ENCODE data around the gene DUSP15.

The DUSP15 gene

GRCh38 chr20:31851240-31851955, 18.9 kb downstream of the DUSP15 start:
- TF ChIP-seq CTCF (IDR thresholded peaks at IDR 0.05): no peak
- Histone ChIP-seq H3K27ac (no peak overlapping the region), H3K27me3 (peaks cover 0 to 65% of the 10 kb centered on the region in 2 donors), H3K4me1 (peaks cover 0 to 9% (median 4%) of the 10 kb centered on the region in 4 donors), H3K36me3 (no peaks in the 10 kb centered on the region), H3K9me3 (no peaks in the 10 kb centered on the region), H3K4me3 (no peak overlapping the region)
- intact Hi-C loops (cut with DNase I; ENCODE audit: low total_unique reads): loop anchor here (5.0 to 10.0 kb wide), 2 partner anchors 101 to 243 kb away; partner anchors contain the start of gene PDRG1
- DNase-seq: no peak

- no peak for DNase-seq
Measured at GRCh38 chr20:31849306-31849930, 20.9 kb downstream of the DUSP15 start.

GRCh38 chr20:31848088-31848999, 22.0 kb downstream of the DUSP15 start:
- no peak for TF ChIP-seq CTCF (IDR thresholded peaks at IDR 0.05)
- H3K9me3 ChIP-seq: no peaks in the 10 kb centered on the region
- H3K4me3 ChIP-seq: no peak overlapping the region
- intact Hi-C loops (cut with DNase I; ENCODE audit: low total_unique reads): loop anchor here (5.0 kb wide), 1 partner anchor 111 kb away; the partner anchor contains the start of gene TPX2
- H3K36me3 ChIP-seq: no peaks in the 10 kb centered on the region
- peaks cover 0 to 38% (median 21%) of the 10 kb centered on the region in 4 donors for H3K4me1 ChIP-seq
- H3K27me3 ChIP-seq: peaks cover 0 to 40% of the 10 kb centered on the region in 2 donors
- H3K27ac ChIP-seq: no peak overlapping the region
- no peak for DNase-seq

More at GRCh38 chr20:31849306-31849930, 20.9 kb downstream of the DUSP15 start:
- Histone ChIP-seq H3K27me3 (peaks cover 0 to 49% of the 10 kb centered on the region in 2 donors), H3K4me3 (no peak overlapping the region), H3K27ac (no peak overlapping the region), H3K36me3 (no peaks in the 10 kb centered on the region), H3K4me1 (peaks cover 0 to 28% (median 13%) of the 10 kb centered on the region in 4 donors), H3K9me3 (no peaks in the 10 kb centered on the region)
- no peak for TF ChIP-seq CTCF (IDR thresholded peaks at IDR 0.05)
- intact Hi-C loops (cut with DNase I; ENCODE audit: low total_unique reads): loop anchor here (5.0 kb wide), 1 partner anchor 112 kb away; the partner anchor contains the start of gene TPX2

- intact Hi-C loops (cut with DNase I; ENCODE audit: low total_unique reads): loop anchor here (5.0 kb wide), 1 partner anchor 109 kb away; the partner anchor contains the start of gene TPX2
- H3K4me1 ChIP-seq: peaks cover 0 to 53% (median 35%) of the 10 kb centered on the region in 4 donors
- no peaks in the 10 kb centered on the region for H3K36me3 ChIP-seq
- H3K9me3 ChIP-seq: no peaks in the 10 kb centered on the region
- H3K4me3 ChIP-seq: no peak overlapping the region
- TF ChIP-seq CTCF (IDR thresholded peaks at IDR 0.05): no peak
- DNase-seq: no peak
- H3K27ac ChIP-seq: peak overlapping the region; percentile 89 to 92
- H3K27me3 ChIP-seq: peaks cover 0 to 26% of the 10 kb centered on the region in 2 donors
Measured at GRCh38 chr20:31846793-31847138, 23.6 kb downstream of the DUSP15 start.

GRCh38 chr20:31845300-31845863, 24.9 kb downstream of the DUSP15 start, which contains the start of gene FOXS1:
Gene FOXS1 (minus strand): TSS chr20:31845604. CDS start chr20:31845542, 62 bp downstream.
- Histone ChIP-seq H3K27me3 (peaks cover 0 to 12% of the 10 kb centered on the region in 2 donors), H3K4me3 (peak within 1 kb of the TSS; percentile 62 to 73), H3K36me3 (no peaks in the 10 kb centered on the region), H3K4me1 (peaks cover 0 to 67% (median 49%) of the 10 kb centered on the region in 4 donors), H3K27ac (peak within 1 kb of the TSS; percentile 89 to 92), H3K9me3 (no peaks in the 10 kb centered on the region)
- no peak for TF ChIP-seq CTCF (IDR thresholded peaks at IDR 0.05)
- intact Hi-C loops (cut with DNase I; ENCODE audit: low total_unique reads): loop anchor here (2.0 to 5.0 kb wide), 2 partner anchors 23 to 108 kb away; partner anchors contain the start of gene TPX2
- DNase-seq: peak; percentile 74 to 95
